Lower lobe of right lung (tissue), 2 donors: ENCODE data around the gene ZNF827. TPM values are rescaled to one million over a fixed set of nuclear protein-coding genes. Genes with fewer than 3 reads are reported as not detected.

Experiments used
- ATAC-seq, 2 donors: fragments of 200-7000 bp; cut with Tn5 transposase; one replicate each; pipeline ENCODE4 v1.9.1; 2020 to 2022; ENCODE audit warnings: mild to moderate bottlenecking in 2 of 2, moderate library complexity in 2 of 2
- DNase-seq: peaks from one replicate; pipeline ENCODE4 v3.0.0-alpha.2; 2020
- H3K27ac ChIP-seq: fragments of 200-600 bp; one replicate; pipeline ENCODE4 v1.8.0; 2022
- H3K27me3 ChIP-seq: fragments of 200-600 bp; one replicate; pipeline ENCODE4 v1.8.0; 2022; ENCODE audit warnings: low read depth
- H3K36me3 ChIP-seq: fragments of 200-600 bp; one replicate; pipeline ENCODE4 v1.8.0; 2022; ENCODE audit warnings: mild to moderate bottlenecking
- H3K4me1 ChIP-seq: fragments of 200-600 bp; one replicate; pipeline ENCODE4 v1.8.0; 2022
- H3K4me3 ChIP-seq: fragments of 200-600 bp; one replicate; pipeline ENCODE4 v1.8.0; 2022; ENCODE audit warnings: mild to moderate bottlenecking
- H3K9me3 ChIP-seq: fragments of 200-600 bp; one replicate; pipeline ENCODE4 v1.8.0; 2022
- CTCF ChIP-seq: fragments of 200-600 bp; IDR thresholded peaks from one replicate; pipeline ENCODE4 v1.8.0; 2022; ENCODE audit warnings: antibody characterized with exemption, mild to moderate bottlenecking
- intact Hi-C: fragments of 100-400 bp; cut with DNase I; formaldehyde crosslinking; loops from one replicate; pipeline ENCODE4 v1.11.0; 2022
- total RNA-seq: library from RNA; stranded (reverse); fragmentation: NEBNext Ultra II Directional; extraction: Animal tissue kit (Norgen Biotek cat#: 25700); gene quantifications from one replicate; pipeline ENCODE4 v1.2.1, GENCODE V29; 2021
- donor health status: DM: no; HTN: yes; CAD: no; lungs with severe emphysema.

Gene ZNF827
- total RNA-seq, 1 donor from 2014 or later = 11.3 TPM

- TF ChIP-seq CTCF = no peak
Observed at GRCh38 chr4:145756244-145756643, 182.4 kb downstream of the ZNF827 start.

GRCh38 chr4:145755802-145756201 is 182.8 kb downstream of the ZNF827 start:
- peaks cover 10% of the 10 kb centered on the region for H3K36me3 ChIP-seq
- no peak for TF ChIP-seq CTCF
- no peaks in the 10 kb centered on the region for H3K4me1 ChIP-seq
- no peak overlapping the region for H3K4me3 ChIP-seq
- ATAC-seq (no peak), DNase-seq (no peak)
- intact Hi-C loops = no loop called here
- H3K27me3 ChIP-seq = no peaks in the 10 kb centered on the region
- no peaks in the 10 kb centered on the region for H3K9me3 ChIP-seq
- no peak overlapping the region for H3K27ac ChIP-seq

More at GRCh38 chr4:145756244-145756643, 182.4 kb downstream of the ZNF827 start:
- ATAC-seq = no peak
- no peak overlapping the region for H3K4me3 ChIP-seq
- no peak overlapping the region for H3K27ac ChIP-seq
- H3K36me3 ChIP-seq = peaks cover 14% of the 10 kb centered on the region
- no peaks in the 10 kb centered on the region for H3K27me3 ChIP-seq
- no peaks in the 10 kb centered on the region for H3K9me3 ChIP-seq
- intact Hi-C loops = no loop called here
- no peak for DNase-seq
- H3K4me1 ChIP-seq = no peaks in the 10 kb centered on the region

- Histone ChIP-seq H3K36me3 (no peaks in the 10 kb centered on the region), H3K9me3 (no peaks in the 10 kb centered on the region), H3K4me3 (no peak overlapping the region), H3K27ac (no peak overlapping the region), H3K27me3 (no peaks in the 10 kb centered on the region), H3K4me1 (no peaks in the 10 kb centered on the region)
- intact Hi-C loops = no loop called here
- DNase-seq = no peak
- no peak for ATAC-seq
- TF ChIP-seq CTCF = no peak
Observed at GRCh38 chr4:145743641-145744040, 195.0 kb downstream of the ZNF827 start.

DNA sequence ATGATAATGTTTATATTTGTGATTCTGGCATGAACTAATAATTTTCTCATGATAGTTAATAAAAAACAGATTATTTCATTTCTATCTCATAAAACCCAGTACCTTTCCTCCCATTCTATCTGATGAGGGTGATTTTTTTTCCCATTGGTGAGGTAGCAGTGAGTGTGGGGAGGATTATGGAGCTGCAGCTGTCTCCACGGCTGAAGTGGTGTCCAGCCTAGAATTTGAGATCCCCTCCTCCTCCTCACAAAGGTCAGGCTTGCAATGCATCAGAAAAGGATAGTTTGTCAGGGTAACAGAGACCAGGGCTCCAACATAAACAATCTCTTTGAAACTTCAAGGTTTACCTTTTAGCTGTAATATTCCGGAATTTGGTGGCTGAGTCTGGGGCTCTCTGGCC is 197.8 kb downstream of the ZNF827 start:
- peaks cover 13% of the 10 kb centered on the region for H3K4me1 ChIP-seq
- ATAC-seq (no peak), DNase-seq (no peak)
- no peak for TF ChIP-seq CTCF
- H3K4me3 ChIP-seq = no peak overlapping the region
- no peaks in the 10 kb centered on the region for H3K36me3 ChIP-seq
- no peaks in the 10 kb centered on the region for H3K27me3 ChIP-seq
- no peaks in the 10 kb centered on the region for H3K9me3 ChIP-seq
- no peak overlapping the region for H3K27ac ChIP-seq
- intact Hi-C loops = no loop called here

- no peaks in the 10 kb centered on the region for H3K36me3 ChIP-seq
- peaks cover 23% of the 10 kb centered on the region for H3K4me1 ChIP-seq
- no peak for ATAC-seq
- H3K4me3 ChIP-seq = no peak overlapping the region
- intact Hi-C loops = no loop called here
- H3K27ac ChIP-seq = no peak overlapping the region
- H3K9me3 ChIP-seq = no peaks in the 10 kb centered on the region
- no peak for TF ChIP-seq CTCF
- no peaks in the 10 kb centered on the region for H3K27me3 ChIP-seq
- no peak for DNase-seq
Observed at GRCh38 chr4:145739845-145740244, 198.8 kb downstream of the ZNF827 start.
